HepG2 (cell line): ENCODE results near the gene COPS9. TPM values are rescaled to one million over a fixed set of nuclear protein-coding genes. Genes with fewer than 3 reads are reported as not detected.

ENCODE experiments used
- CREB3 ChIP-seq: sonication (generic); formaldehyde crosslinking; IDR thresholded peaks from 2 replicates; pipeline ENCODE4 v1.5.0; 2020; ENCODE audit warnings: missing genetic modification reagents
- CSRNP2 ChIP-seq: sonication (generic); formaldehyde crosslinking; conservative IDR thresholded peaks from 2 replicates; pipeline ENCODE4 v1.8.0; 2022; ENCODE audit warnings: low read depth, missing genetic modification reagents
- DNMT3B ChIP-seq: conservative IDR thresholded peaks from 2 replicates; pipeline ENCODE4 v1.6.1; 2016; ENCODE audit warnings: missing biosample characterization, control low read depth
- ESRRA ChIP-seq: sonication (generic); formaldehyde crosslinking; IDR thresholded peaks from 2 replicates; pipeline ENCODE4 v1.5.1; 2020; ENCODE audit warnings: mild to moderate bottlenecking, low read depth, missing genetic modification reagents
- KDM4B ChIP-seq: sonication (generic); formaldehyde crosslinking; IDR thresholded peaks from 2 replicates; pipeline ENCODE4 v1.4.0; 2020; ENCODE audit warnings: missing genetic modification reagents
- RAD51 ChIP-seq: fragments of 450-650 bp; IDR thresholded peaks from 2 replicates; pipeline ENCODE4 v1.6.1; 2016; ENCODE audit warnings: borderline replicate concordance
- RXRB ChIP-seq: IDR thresholded peaks from 2 replicates; pipeline ENCODE4 v1.6.1; 2016; ENCODE audit warnings: borderline replicate concordance, missing genetic modification reagents, missing compliant biosample characterization
- SP1 ChIP-seq, 2 experiments: fragments of 450-650 bp in 1 of 2; sonication (generic) in 1 of 2; formaldehyde crosslinking in 1 of 2; IDR thresholded peaks; 2 replicates each; pipeline versions ENCODE4 v1.4.0 to v1.6.1; 2016 to 2020; ENCODE audit warnings: missing genetic modification reagents in 1 of 2
- ZNF274 ChIP-seq: sonication (generic); formaldehyde crosslinking; IDR thresholded peaks from 2 replicates; pipeline ENCODE4 v1.5.1; 2020; ENCODE audit warnings: mild to moderate bottlenecking, missing genetic modification reagents
- polyA plus RNA-seq, 8 experiments: library from polyadenylated mRNA; depleted of rRNA in 3 of 8; stranded (reverse) in 7 of 8; unstranded in 1 of 8; fragments of >200 nt; fragmentation: Illumina TruSeq in 4 of 8; extraction: Trizol in 4 of 8; gene quantifications; 2 replicates each; pipeline versions ENCODE4 v1.2.1 to v1.2.3, GENCODE V29; 2011 to 2016; ENCODE audit warnings: low read depth in 4 of 8, missing spikeins in 1 of 8, mixed read lengths in 1 of 8; ENCODE audit not compliant: insufficient read depth in 1 of 8
- total RNA-seq, 5 experiments: library from RNA; depleted of rRNA; stranded (reverse); fragments of >200 nt; fragmentation: Illumina TruSeq; extraction: Trizol; gene quantifications; 2 replicates each; pipeline ENCODE4 v1.2.3, GENCODE V29; 2016; ENCODE audit warnings: low read depth in 1 of 5
- TF ChIP-seq, protein P1 (sequence below): sonication (generic); formaldehyde crosslinking; IDR thresholded peaks from 2 replicates; pipeline ENCODE4 v1.8.1; 2022; ENCODE audit warnings: low read depth, mild to moderate bottlenecking, missing genetic modification reagents
- TF ChIP-seq, protein P2 (sequence below): sonication (generic); formaldehyde crosslinking; IDR thresholded peaks from 2 replicates; pipeline ENCODE4 v1.4.0; 2020; ENCODE audit warnings: missing genetic modification reagents, borderline replicate concordance
- TF ChIP-seq, protein P3 (sequence below): conservative IDR thresholded peaks from 2 replicates; pipeline ENCODE4 v1.6.1; 2018; ENCODE audit warnings: missing genetic modification reagents
- TF ChIP-seq, protein P4 (sequence below): sonication (generic); formaldehyde crosslinking; IDR thresholded peaks from 2 replicates; pipeline ENCODE4 v1.5.1; 2020; ENCODE audit warnings: missing genetic modification reagents, mild to moderate bottlenecking, borderline replicate concordance

COPS9 gene
- total and polyA plus RNA-seq, 2 of the 13 experiments (the other 11 are each of a cell fraction or from before 2014, with no cell fraction given), result 180 to 247 TPM

- TF ChIP-seq, protein P1, sequence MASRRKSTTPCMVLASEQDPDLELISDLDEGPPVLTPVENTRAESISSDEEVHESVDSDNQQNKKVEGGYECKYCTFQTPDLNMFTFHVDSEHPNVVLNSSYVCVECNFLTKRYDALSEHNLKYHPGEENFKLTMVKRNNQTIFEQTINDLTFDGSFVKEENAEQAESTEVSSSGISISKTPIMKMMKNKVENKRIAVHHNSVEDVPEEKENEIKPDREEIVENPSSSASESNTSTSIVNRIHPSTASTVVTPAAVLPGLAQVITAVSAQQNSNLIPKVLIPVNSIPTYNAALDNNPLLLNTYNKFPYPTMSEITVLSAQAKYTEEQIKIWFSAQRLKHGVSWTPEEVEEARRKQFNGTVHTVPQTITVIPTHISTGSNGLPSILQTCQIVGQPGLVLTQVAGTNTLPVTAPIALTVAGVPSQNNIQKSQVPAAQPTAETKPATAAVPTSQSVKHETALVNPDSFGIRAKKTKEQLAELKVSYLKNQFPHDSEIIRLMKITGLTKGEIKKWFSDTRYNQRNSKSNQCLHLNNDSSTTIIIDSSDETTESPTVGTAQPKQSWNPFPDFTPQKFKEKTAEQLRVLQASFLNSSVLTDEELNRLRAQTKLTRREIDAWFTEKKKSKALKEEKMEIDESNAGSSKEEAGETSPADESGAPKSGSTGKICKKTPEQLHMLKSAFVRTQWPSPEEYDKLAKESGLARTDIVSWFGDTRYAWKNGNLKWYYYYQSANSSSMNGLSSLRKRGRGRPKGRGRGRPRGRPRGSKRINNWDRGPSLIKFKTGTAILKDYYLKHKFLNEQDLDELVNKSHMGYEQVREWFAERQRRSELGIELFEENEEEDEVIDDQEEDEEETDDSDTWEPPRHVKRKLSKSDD (CRISPR knock-in tag), result peak; percentile 48; the same call in 1 of the 2 replicates
- TF ChIP-seq, protein P2, sequence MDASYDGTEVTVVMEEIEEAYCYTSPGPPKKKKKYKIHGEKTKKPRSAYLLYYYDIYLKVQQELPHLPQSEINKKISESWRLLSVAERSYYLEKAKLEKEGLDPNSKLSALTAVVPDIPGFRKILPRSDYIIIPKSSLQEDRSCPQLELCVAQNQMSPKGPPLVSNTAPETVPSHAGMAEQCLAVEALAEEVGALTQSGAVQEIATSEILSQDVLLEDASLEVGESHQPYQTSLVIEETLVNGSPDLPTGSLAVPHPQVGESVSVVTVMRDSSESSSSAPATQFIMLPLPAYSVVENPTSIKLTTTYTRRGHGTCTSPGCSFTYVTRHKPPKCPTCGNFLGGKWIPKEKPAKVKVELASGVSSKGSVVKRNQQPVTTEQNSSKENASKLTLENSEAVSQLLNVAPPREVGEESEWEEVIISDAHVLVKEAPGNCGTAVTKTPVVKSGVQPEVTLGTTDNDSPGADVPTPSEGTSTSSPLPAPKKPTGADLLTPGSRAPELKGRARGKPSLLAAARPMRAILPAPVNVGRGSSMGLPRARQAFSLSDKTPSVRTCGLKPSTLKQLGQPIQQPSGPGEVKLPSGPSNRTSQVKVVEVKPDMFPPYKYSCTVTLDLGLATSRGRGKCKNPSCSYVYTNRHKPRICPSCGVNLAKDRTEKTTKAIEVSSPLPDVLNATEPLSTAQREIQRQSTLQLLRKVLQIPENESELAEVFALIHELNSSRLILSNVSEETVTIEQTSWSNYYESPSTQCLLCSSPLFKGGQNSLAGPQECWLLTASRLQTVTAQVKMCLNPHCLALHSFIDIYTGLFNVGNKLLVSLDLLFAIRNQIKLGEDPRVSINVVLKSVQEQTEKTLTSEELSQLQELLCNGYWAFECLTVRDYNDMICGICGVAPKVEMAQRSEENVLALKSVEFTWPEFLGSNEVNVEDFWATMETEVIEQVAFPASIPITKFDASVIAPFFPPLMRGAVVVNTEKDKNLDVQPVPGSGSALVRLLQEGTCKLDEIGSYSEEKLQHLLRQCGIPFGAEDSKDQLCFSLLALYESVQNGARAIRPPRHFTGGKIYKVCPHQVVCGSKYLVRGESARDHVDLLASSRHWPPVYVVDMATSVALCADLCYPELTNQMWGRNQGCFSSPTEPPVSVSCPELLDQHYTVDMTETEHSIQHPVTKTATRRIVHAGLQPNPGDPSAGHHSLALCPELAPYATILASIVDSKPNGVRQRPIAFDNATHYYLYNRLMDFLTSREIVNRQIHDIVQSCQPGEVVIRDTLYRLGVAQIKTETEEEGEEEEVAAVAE (CRISPR knock-in tag), result no peak
- TF ChIP-seq, protein P3, sequence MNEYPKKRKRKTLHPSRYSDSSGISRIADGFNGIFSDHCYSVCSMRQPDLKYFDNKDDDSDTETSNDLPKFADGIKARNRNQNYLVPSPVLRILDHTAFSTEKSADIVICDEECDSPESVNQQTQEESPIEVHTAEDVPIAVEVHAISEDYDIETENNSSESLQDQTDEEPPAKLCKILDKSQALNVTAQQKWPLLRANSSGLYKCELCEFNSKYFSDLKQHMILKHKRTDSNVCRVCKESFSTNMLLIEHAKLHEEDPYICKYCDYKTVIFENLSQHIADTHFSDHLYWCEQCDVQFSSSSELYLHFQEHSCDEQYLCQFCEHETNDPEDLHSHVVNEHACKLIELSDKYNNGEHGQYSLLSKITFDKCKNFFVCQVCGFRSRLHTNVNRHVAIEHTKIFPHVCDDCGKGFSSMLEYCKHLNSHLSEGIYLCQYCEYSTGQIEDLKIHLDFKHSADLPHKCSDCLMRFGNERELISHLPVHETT (CRISPR knock-in tag), result peak; percentile 58; the same call in 1 of the 2 replicates
- TF ChIP-seq, protein P4, sequence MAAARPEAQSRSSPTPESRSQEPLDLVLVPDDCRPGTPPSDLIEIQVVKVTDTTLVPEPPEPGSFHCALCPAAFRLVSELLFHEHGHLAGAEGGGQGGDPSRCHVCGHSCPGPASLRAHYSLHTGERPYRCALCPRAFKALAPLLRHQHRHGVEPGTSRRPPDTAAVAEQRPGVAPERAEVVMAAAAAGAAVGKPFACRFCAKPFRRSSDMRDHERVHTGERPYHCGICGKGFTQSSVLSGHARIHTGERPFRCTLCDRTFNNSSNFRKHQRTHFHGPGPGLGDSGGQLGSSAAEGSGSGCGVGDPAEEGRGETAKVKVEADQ (CRISPR knock-in tag), result peak; percentile 85
- TF ChIP-seq ZNF274, result peak; percentile 76
- TF ChIP-seq SP1 (IDR thresholded peaks at IDR 0.05), result no peak
- peak; percentile 33; the same call in 1 of the 2 replicates for TF ChIP-seq SP1 (CRISPR knock-in tag; IDR thresholded peaks at IDR 0.05)
- TF ChIP-seq RAD51, result no peak
- no peak for TF ChIP-seq CREB3 (CRISPR knock-in tag)
- no peak for TF ChIP-seq CSRNP2 (CRISPR knock-in tag)
- TF ChIP-seq KDM4B (CRISPR knock-in tag), result no peak
- TF ChIP-seq RXRB (CRISPR knock-in tag), result peak; percentile 39; the same call in 1 of the 2 replicates
- TF ChIP-seq DNMT3B (CRISPR knock-in tag), result no peak
- TF ChIP-seq ESRRA (CRISPR knock-in tag), result peak; percentile 61; the same call in 1 of the 2 replicates
Observed at GRCh38 chr2:240136013-240136670, at the start of gene COPS9 (continued).
